HCT116 (cell line): ENCODE results near the gene ZNF497.

Source experiments
- CEBPB ChIP-seq: IDR thresholded peaks from 2 replicates; pipeline ENCODE4 v1.6.1; 2012; ENCODE audit warnings: low read depth
- CTCF ChIP-seq, 3 experiments: fragments of 200-600 bp in 1 of 3; sonication (generic) in 1 of 3; IDR thresholded peaks in 2 of 3; conservative IDR thresholded peaks in 1 of 3; 2 replicates each; pipeline ENCODE4 v1.5.1; 2012 to 2017; ENCODE audit warnings: low read depth in 2 of 3, low read length in 2 of 3, antibody characterized with exemption in 1 of 3, borderline replicate concordance in 1 of 3, control low read depth in 1 of 3, mild to moderate bottlenecking in 1 of 3, mixed read lengths in 1 of 3, mixed run types in 1 of 3, moderate library complexity in 1 of 3; ENCODE audit not compliant: insufficient read depth in 1 of 3
- EZH2 ChIP-seq: fragments of 200-600 bp; sonication (generic); IDR thresholded peaks from 2 replicates; pipeline ENCODE4 v1.6.1; 2017; ENCODE audit warnings: antibody characterized with exemption, mixed run types
- POLR2A ChIP-seq: IDR thresholded peaks from 2 replicates; pipeline ENCODE4 v1.7.0; 2011; ENCODE audit warnings: borderline replicate concordance; ENCODE audit not compliant: insufficient read depth, insufficient read length; ENCODE audit errors: extremely low read depth
- POLR2AphosphoS5 ChIP-seq: IDR thresholded peaks from 2 replicates; pipeline ENCODE4 v1.6.1; 2011; ENCODE audit warnings: mild to moderate bottlenecking, low read depth, low read length, moderate library complexity
- SP1 ChIP-seq: IDR thresholded peaks from 2 replicates; pipeline ENCODE4 v1.6.1; 2012; ENCODE audit warnings: low read depth
- SRF ChIP-seq: IDR thresholded peaks from 2 replicates; pipeline ENCODE4 v1.6.1; 2012; ENCODE audit warnings: low read depth
- TCF7L2 ChIP-seq: IDR thresholded peaks from 2 replicates; pipeline ENCODE4 v1.7.0; 2011; ENCODE audit warnings: borderline replicate concordance, inconsistent platforms; ENCODE audit not compliant: insufficient read depth, insufficient read length; ENCODE audit errors: extremely low read depth
- TF ChIP-seq, protein P1 (sequence below): IDR thresholded peaks from 2 replicates; pipeline ENCODE4 v1.6.1; 2012

- TF ChIP-seq POLR2AphosphoS5 = no peak
- no peak for TF ChIP-seq POLR2A
- TF ChIP-seq TCF7L2 = no peak
- no peak for TF ChIP-seq CTCF (IDR thresholded peaks at IDR 0.05 in 2 of 3, conservative IDR thresholded peaks at IDR 0.05 in 1 of 3; ENCODE audit: borderline replicate concordance in 1 of 3, insufficient read depth in 1 of 3, low read depth in 2 of 3, low read length in 2 of 3)
- TF ChIP-seq, protein P1, sequence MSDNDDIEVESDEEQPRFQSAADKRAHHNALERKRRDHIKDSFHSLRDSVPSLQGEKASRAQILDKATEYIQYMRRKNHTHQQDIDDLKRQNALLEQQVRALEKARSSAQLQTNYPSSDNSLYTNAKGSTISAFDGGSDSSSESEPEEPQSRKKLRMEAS = no peak
- TF ChIP-seq EZH2 = no peak
- no peak for TF ChIP-seq SP1
- TF ChIP-seq CEBPB = no peak
- no peak for TF ChIP-seq SRF
These were observed 6.2 kb upstream of the ZNF497 start for GRCh38 chr19:58368561-58369360.
